GM18511 (cell line): ENCODE measurements around the gene SCML1.

ENCODE experiments used
- ATAC-seq: cut with Tn5 transposase; IDR thresholded peaks from one replicate; pipeline ENCODE4 v1.9.1; 2021; ENCODE audit warnings: mild to moderate bottlenecking, moderate library complexity; ENCODE audit not compliant: unreplicated experiment

Gene SCML1

GRCh38 chrX:17736856-17737709, at the start of gene SCML1:
Gene SCML1, plus strand, starts transcription at chrX:17737493. Its CDS starts 6,694 bp downstream, at chrX:17744187.
- ATAC-seq = peak; percentile 66

DNA sequence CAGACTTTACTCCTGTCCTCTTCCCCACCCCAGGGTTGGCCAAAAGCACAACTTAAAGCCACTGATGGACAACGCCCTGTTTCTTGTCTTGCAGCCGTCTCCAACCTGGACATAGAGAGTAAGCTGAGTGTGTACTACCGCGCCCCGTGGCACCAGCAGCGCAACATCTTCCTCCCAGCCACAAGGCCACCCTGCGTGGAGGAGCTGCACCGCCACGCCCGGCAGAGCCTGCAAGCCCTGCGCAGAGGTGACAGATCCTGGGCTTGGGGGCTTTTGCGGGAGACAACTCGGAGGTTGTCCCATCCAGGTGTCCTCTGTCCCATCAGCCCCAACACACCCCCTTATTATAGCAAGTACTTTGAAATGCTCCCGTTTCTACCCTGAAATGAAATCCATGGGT, 49.6 kb upstream of the SCML1 start:
- no peak for ATAC-seq

DNA sequence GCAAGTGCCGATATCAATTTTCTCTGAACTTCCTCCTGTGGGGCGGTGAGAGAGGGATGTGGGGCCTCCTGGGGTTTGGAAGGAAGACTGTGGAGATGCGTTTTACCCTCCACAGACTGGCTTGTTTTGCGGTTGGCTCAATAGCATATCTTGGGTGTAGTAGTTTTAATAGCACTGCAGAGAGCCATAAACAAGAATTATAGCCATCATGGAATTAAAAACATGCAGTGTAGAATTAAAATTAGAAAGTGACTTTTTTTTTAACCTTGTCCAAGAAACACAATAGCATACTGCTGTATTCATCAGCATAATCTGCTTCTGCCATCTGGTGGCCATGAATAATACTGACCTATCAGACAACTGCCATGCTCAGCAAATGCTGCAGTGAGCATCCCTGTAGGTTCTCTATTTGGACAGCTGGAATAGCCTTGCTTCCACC, 47.3 kb upstream of the SCML1 start:
- peak; percentile 83 for ATAC-seq

- ATAC-seq = no peak
These were observed 44.5 kb upstream of the SCML1 start for GRCh38 chrX:17692709-17693346.

DNA sequence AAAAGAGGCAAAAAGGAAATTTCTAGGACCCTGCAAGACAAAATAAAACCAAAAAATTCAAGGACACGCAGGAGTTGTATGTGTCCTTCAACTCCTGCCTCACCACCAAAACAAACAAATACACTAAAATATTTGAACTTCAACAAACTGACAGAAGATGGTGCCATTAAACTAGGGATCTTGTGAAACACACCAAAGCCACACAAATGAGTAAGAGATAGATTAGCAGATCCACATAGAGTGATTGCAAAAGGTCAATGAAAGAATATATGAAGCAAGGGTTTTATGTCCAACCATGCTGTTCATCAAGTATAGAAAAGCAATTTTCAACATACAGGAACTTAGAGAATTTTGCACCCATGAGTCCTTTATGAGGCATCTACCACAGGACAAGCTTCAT, 40.1 kb upstream of the SCML1 start:
- ATAC-seq = no peak

DNA sequence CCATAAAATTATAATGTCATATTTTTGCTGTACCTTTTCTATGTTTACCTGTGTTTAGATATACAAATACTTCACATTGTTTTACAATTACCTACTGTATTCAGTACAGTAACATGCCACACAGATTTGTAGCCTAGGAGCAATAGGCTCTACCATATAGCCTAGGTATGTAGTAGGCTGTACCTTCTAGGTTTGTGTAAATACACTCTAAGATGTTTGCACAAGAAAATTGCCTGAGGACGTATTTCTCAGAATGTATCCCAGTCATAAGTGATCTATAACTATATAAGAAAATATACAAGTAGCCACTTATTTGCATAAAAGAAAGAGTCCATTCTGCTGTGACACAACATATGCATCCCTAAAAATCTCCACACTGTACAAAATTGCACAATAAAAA, 36.3 kb upstream of the SCML1 start:
- ATAC-seq = no peak

DNA sequence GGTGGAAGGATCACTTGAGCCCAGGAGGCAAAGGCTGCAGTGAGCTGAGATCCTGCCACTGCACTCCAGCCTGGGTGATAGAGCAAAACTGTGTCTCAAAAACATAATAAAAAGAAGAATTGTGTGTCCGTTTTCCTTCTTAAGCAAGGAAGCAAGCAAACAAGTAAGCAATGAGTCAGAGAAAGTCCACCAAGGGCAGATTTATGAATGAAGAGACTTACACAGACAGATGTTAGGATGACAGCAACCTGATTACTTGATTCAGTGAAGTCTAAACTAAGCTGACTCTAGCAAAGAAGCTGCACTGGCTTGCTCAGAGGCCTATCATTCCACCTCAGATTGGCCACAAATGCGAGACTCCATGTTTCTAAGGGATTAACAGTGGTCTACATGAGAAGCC, 34.1 kb upstream of the SCML1 start:
- no peak for ATAC-seq

DNA sequence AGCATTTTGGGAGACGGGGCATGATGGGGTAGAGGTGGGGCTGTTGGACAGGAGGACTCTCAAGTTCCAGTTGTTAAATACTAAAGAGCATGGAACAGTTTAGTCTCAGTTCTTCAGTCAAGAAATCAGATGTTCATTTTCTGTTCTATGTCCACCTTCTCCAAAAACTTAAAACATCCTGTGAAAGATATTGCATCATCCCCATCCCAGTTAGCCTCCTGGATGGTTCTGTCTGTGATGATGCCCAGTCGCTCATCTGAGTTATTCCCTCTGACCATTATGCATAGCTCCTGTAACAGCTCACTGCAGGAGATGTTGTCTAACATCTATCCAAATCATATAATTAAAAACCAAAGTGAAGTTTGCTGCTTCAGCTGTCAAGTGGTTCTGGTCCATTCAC, 32.1 kb upstream of the SCML1 start:
- no peak for ATAC-seq

- no peak for ATAC-seq
These were observed 30.6 kb upstream of the SCML1 start for GRCh38 chrX:17706676-17707075.

- no peak for ATAC-seq
These were observed 29.6 kb upstream of the SCML1 start for GRCh38 chrX:17707731-17708130.

DNA sequence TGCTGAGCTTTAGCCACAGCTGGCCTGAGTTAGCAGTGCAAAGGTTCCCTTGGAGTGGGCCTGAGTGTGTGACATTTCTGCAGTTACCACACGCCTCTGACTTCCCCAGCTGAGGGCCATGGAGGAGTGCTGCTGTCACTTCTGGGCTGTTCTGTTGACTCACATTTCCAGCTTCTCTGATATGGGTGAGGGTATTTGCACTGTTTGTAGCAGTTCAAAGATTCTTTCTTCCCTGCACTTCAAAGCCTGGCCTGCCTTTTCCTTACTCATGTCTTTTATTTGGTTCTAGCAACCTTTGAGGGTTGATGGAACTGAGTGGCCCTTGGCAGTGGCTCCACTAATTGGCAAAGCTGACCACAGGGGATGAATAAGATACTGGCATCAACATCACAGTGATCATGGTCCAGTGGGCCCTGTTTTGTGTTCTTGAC, 26.4 kb upstream of the SCML1 start:
- no peak for ATAC-seq

DNA sequence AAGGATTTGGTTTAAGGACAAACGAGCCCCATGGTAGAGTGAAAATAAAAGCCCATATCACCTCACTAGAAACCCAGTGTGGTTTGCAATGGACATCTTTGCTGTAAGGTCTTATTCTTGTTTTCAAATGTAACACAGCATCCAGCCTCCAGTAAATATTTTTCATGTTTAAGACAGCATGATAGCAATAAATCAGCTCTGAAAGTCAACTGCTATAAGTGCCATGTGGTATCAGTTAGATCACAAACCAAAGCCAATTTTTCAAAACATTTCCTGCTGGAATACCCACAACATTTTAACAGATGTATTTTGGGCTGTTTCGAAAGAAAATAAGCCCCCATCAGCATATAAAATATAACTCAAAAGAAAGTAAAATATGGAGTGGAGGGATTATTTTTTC, 24.0 kb upstream of the SCML1 start:
- no peak for ATAC-seq

DNA sequence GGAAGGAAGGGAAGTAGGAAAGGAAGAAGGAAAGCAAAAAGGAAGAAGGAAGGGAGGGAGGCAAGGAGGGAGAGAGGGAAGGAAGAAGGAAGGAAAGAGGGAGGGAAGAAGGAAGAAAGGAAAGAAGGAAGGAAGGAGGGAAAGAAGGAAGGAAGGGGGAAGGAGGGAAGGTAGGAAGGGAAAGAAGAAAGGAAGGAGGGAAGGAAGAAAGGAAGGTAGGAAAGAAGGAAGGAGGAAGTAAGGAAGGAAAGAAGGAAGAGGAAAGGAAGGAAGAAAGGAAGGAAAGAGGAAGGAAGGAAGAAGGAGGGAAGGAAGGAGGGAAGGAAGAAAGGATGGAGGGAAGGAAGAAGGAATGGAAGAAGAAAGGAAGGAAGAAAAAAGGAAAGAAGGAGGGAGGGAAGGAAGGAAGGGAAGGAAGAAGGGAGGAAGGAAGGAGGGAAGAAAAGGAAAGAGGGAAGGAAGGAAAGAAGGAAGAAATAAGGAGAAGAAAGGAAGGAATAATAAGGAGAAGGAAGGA, 18.6 kb upstream of the SCML1 start:
- ATAC-seq = no peak

DNA sequence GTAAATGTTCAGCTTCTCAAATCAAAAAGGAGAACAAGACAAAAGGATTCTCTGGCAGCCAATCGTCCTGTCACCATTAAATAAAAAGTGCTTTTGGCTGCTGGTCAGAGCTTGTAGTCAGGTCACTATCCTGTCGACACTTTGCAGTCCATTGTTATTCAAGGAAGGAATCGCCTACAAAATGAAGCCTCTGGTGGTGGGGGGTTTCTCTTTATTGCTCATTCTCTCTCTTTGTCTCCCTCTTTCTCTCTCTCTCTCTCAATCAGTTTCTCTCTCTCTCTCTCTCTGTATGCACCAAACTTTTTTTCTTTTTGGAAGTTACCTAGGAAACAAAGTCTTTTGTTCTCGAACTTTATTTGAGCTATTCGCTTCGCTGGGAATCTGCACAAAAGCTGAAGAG, 17.6 kb upstream of the SCML1 start:
- ATAC-seq = no peak

GRCh38 chrX:17721715-17722114, 15.6 kb upstream of the SCML1 start:
- ATAC-seq = no peak

- ATAC-seq = no peak
These were observed 12.1 kb upstream of the SCML1 start for GRCh38 chrX:17725181-17725580.

GRCh38 chrX:17732138-17732783, 5.0 kb upstream of the SCML1 start:
- ATAC-seq = no peak

DNA sequence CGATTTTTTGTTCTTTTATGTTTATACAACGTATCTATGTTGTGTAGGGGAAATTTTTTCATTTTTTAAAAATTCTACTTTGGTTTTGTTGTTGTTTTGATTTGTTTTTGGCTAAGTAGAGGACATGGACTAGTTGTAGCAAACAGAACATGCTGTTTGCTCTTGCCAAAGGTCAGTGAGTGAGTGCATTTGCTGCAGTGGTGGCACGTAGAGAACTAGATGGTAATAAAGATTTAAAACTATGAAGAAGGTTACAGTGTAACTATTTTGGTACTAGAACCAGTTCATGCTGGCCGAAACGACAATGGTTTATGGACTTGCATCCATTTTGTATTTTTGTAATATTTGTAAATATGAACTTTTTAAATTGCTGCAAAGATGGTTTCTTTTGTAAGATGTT, 1.9 kb upstream of the SCML1 start:
- ATAC-seq = no peak

DNA sequence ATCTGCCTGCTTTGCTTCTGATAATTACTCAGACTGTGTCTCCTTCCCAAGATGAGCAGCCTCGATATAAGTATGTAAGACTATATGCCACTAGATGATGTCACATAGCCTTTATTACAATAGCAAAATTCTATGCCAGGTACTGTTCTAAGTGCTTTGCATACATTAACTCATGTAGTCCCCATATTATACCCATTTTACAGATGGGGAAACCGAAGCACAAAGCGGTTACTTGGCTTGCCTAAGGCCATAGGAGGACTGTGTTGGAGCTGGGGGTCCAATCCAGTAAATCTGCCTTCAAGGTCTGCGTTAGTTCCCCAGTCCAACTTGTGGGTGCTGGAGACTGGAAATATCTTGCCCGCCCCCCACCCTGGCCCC, 826 bp upstream of the SCML1 start:
- ATAC-seq = no peak

DNA sequence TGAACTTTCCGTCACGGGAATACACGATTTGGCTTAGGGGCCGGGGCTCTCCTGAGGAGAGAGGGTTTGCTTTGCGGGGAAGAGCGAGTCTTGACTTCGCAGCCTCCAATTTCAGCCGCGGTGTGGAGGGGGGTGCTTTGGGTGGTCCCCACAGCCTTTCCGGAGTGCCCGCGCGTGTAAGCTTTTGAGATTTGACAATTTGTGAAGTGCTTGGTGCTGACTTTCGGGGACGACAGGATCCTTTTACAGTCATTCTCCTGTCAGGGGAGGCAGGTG, 355 bp downstream of the SCML1 start:
- no peak for ATAC-seq

DNA sequence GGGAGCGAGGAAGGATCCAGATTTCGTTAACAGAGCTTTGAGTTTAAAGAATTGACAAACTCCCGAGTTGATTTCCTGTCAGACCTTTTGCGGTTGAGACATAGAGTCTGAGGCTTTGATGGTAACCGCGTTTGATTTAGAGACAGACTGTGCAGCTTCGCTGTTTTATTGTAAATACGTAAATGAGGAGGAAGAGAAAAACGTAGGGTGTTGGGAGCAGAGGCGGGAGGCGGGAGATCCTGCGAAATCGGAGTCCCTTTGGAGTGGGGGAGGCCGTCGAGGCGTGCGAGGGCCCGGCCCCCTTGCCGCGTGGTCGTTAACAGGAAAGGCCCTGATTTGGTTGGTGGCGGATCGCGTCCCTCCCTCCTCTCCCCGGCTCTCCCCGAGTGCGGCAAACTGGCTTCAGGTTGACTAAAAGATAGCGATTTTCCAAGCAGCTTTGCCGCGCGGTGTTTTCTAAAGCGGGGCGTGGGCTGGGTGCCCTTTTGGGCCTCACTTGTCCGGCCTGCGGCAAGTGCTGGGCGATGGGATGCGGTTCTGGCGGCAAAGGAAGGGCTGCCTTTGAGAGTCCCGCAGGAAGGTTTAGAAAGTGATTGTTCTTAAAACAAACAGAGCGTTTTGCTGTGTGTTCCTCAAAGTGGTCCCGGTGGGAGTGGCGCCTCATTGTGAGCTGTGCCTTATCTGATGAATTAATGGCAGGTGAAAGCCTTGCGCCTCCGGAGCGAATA, 857 bp downstream of the SCML1 start:
- peak; percentile 15 for ATAC-seq
